Transverse colon (tissue), 4 donors: ENCODE results near the gene ERP29. TPM values are rescaled to one million over a fixed set of nuclear protein-coding genes. Genes with fewer than 3 reads are reported as not detected.

ENCODE experiments used
- DNase-seq: peaks from one replicate; pipeline ENCODE4 v3.0.0-alpha.2; 2019
- H3K27ac ChIP-seq, 4 donors: fragments of 200-600 bp; sonication (generic); 2 replicates each; pipeline ENCODE4 v1.5.1; 2016 to 2018; ENCODE audit warnings: inconsistent platforms in 4 of 4
- H3K27me3 ChIP-seq: fragments of 200-600 bp; sonication (generic); 2 replicates; pipeline ENCODE4 v1.5.1; 2017; ENCODE audit warnings: inconsistent platforms
- H3K36me3 ChIP-seq, 4 donors: fragments of 200-600 bp; sonication (generic); 2 replicates each; pipeline ENCODE4 v1.5.1; 2017 to 2019; ENCODE audit warnings: inconsistent platforms in 4 of 4
- H3K4me1 ChIP-seq, 4 donors: fragments of 200-600 bp; sonication (generic); 2 replicates each; pipeline ENCODE4 v1.5.1; 2017 to 2020; ENCODE audit warnings: inconsistent platforms in 4 of 4
- H3K4me3 ChIP-seq, 4 donors: fragments of 200-600 bp; sonication (generic); 1 replicate in 1 of 4; 2 replicates in 3 of 4; pipeline versions ENCODE4 v1.5.1 to v1.6.1; 2017 to 2019; ENCODE audit warnings: inconsistent platforms in 4 of 4
- H3K9me3 ChIP-seq, 2 donors: fragments of 200-600 bp; sonication (generic); 2 replicates each; pipeline ENCODE4 v1.5.1; 2017 to 2019; ENCODE audit warnings: inconsistent platforms in 2 of 2
- EP300 ChIP-seq: sonication (generic); formaldehyde crosslinking; IDR thresholded peaks from one replicate; pipeline ENCODE4 v1.6.1; 2017; ENCODE audit warnings: antibody characterized with exemption, low read depth
- POLR2A ChIP-seq: fragments of 450-650 bp; IDR thresholded peaks from one replicate; pipeline ENCODE4 v1.6.1; 2016; ENCODE audit warnings: antibody characterized with exemption, mild to moderate bottlenecking, moderate library complexity
- POLR2AphosphoS5 ChIP-seq, 3 donors: sonication (generic); formaldehyde crosslinking; IDR thresholded peaks; one replicate each; pipeline ENCODE4 v1.6.1; 2016; ENCODE audit warnings: antibody characterized with exemption in 3 of 3
- WGBS, 2 donors: methylation state at CpG; one replicate each; pipeline ENCODE4 v1.1.5; 2018; ENCODE audit warnings: low coverage in 1 of 2; 5-methylcytosine and 5-hydroxymethylcytosine counted together
- in situ Hi-C, 4 donors: fragments of 200-750 bp; cut with MboI; loops; one replicate each; pipeline versions ENCODE4 v1.15.0 to v1.15.1; 2017; ENCODE audit warnings: low sequenced_read_pairs in 3 of 4, low pct_ligation_motif_present in 1 of 4, low pct_unique_long_range_greater_than_20kb in 1 of 4
- intact Hi-C: fragments of 100-400 bp; cut with DNase I; formaldehyde crosslinking; loops from one replicate; pipeline ENCODE4 v1.15.1; 2023; ENCODE audit warnings: low total_unique reads
- total RNA-seq, 4 donors: library from RNA; depleted of rRNA; stranded (reverse); fragments of >200 nt; gene quantifications; one replicate each; pipeline ENCODE4 v1.1.0, GENCODE V29; 2016
- TF ChIP-seq, protein P1 (sequence below), 5 experiments: fragments of 200-600 bp in 3 of 5; fragments of 450-650 bp in 2 of 5; sonication (generic) in 3 of 5; IDR thresholded peaks; 1 replicate in 2 of 5; 2 replicates in 3 of 5; pipeline ENCODE4 v1.5.1; 2016 to 2017; ENCODE audit warnings: antibody characterized with exemption in 5 of 5, inconsistent platforms in 3 of 5, mild to moderate bottlenecking in 2 of 5, moderate library complexity in 1 of 5

ERP29 gene
- total RNA-seq, 4 donors from 2014 or later: 16.5 to 69.8 (median 37.5) TPM

DNA sequence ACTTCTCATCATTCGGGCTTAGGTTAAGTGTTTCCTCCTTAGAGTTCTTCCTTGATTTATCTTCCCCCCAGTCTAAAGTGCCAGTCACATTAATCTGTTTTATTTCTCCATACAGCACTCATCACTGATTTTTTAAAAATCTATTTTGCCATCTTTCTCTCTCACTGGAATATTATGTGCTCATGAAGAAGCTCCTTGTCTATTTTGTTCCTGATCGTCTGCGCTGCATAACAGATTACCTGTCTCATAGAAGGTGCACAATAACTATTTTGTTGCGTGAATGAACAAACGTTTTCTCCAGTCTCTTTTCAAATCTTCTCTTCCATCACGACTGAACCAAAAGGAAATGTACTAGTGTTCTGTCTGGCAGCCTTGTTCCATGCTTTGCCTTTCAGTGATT is 2.7 kb downstream of the ERP29 start:
- Histone ChIP-seq H3K36me3 (peaks cover 0 to 5% (median 1%) of the 10 kb centered on the region in 4 donors), H3K9me3 (no peaks in the 10 kb centered on the region), H3K4me1 (peaks cover 16 to 40% (median 23%) of the 10 kb centered on the region in 4 donors), H3K4me3 (no peak overlapping the region), H3K27ac (no peak overlapping the region), H3K27me3 (no peaks in the 10 kb centered on the region)
- no peak for DNase-seq
- intact Hi-C loops: no loop called here
- 88 to 97% methylated on average over 4 to 6 of the region's 6 CpGs for WGBS, 2 donors
- TF ChIP-seq EP300: no peak
- no peak for TF ChIP-seq POLR2A
- TF ChIP-seq, protein P1, sequence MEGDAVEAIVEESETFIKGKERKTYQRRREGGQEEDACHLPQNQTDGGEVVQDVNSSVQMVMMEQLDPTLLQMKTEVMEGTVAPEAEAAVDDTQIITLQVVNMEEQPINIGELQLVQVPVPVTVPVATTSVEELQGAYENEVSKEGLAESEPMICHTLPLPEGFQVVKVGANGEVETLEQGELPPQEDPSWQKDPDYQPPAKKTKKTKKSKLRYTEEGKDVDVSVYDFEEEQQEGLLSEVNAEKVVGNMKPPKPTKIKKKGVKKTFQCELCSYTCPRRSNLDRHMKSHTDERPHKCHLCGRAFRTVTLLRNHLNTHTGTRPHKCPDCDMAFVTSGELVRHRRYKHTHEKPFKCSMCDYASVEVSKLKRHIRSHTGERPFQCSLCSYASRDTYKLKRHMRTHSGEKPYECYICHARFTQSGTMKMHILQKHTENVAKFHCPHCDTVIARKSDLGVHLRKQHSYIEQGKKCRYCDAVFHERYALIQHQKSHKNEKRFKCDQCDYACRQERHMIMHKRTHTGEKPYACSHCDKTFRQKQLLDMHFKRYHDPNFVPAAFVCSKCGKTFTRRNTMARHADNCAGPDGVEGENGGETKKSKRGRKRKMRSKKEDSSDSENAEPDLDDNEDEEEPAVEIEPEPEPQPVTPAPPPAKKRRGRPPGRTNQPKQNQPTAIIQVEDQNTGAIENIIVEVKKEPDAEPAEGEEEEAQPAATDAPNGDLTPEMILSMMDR (IDR thresholded peaks at IDR 0.05): no peak
- no peak for TF ChIP-seq POLR2AphosphoS5 (IDR thresholded peaks at IDR 0.05)
- in situ Hi-C loops: loop anchor here in 2 of 4 donors (10.0 kb wide), 1 partner anchor 71 kb away; no protein-coding TSS in a partner anchor

DNA sequence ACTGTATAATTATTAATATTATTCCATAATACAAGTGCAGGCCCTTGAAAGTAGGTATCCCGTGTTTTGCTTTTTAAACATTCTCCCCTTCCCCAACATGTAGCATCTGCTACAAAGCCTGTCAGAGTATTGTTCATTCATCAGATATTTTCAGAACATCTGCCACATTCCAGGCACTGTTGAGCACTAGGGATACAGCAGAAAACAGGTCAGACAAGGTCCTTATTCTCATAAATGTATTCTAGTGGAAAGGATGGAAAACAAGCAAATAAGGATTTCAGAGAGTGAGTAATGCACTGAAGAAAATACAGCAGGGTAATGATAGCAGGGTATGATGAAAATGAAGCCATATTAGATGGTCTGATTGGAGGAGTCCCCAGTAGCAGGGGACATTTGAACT is 3.8 kb downstream of the ERP29 start:
- DNase-seq: no peak
- peaks cover 7 to 29% (median 14%) of the 10 kb centered on the region in 4 donors for H3K4me1 ChIP-seq
- no peak overlapping the region for H3K27ac ChIP-seq
- H3K36me3 ChIP-seq: peaks cover 0 to 6% (median 3%) of the 10 kb centered on the region in 4 donors
- no peaks in the 10 kb centered on the region for H3K27me3 ChIP-seq
- no peaks in the 10 kb centered on the region for H3K9me3 ChIP-seq
- intact Hi-C loops: no loop called here
- TF ChIP-seq EP300 (no peak), POLR2AphosphoS5 (IDR thresholded peaks at IDR 0.05) (no peak), POLR2A (no peak)
- TF ChIP-seq, protein P1 (IDR thresholded peaks at IDR 0.05): no peak
- in situ Hi-C loops: loop anchor here in 2 of 4 donors (10.0 kb wide), 1 partner anchor 72 kb away; no protein-coding TSS in a partner anchor
- no peak overlapping the region for H3K4me3 ChIP-seq
- 75 to 81% methylated on average over 1 of the region's 1 CpG for WGBS, 2 donors

DNA sequence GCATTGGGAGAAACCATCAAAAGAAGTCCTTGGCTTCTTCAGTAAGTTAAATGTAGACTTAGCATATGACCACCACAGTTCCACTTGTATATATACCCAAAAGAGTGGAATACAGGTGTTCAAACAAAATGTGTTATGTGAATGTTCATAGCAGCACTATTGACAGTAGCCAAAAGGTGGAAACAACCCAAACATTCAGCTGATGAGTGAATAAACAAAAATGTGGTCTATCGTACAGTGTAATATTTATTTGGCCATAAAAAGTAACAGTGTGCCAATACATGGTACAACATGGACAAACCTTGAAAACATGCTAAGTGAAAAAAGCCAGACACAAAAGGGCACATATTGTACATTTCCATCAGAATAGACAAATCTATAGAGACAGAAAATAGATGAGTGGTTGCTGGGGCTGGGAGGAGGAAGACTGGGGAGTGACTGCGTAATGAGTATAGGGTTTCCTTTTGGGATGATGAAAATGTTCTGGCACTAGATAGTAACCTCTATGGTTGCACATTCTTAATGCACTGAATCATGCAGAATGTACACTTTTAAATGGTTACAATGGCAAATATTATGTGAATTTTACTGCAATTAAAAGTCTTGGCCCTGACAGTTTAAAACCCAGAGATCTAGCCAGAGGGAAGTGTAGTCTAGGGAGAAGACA is 5.5 kb downstream of the ERP29 start:
- Histone ChIP-seq H3K4me1 (peaks cover 6 to 25% (median 8%) of the 10 kb centered on the region in 4 donors), H3K27ac (no peak overlapping the region), H3K36me3 (peaks cover 0 to 16% (median 7%) of the 10 kb centered on the region in 4 donors), H3K9me3 (no peaks in the 10 kb centered on the region), H3K4me3 (no peak overlapping the region), H3K27me3 (no peaks in the 10 kb centered on the region)
- TF ChIP-seq POLR2A (no peak), EP300 (no peak)
- intact Hi-C loops (no loop called here), in situ Hi-C loops (loop anchor here in 2 of 4 donors (10.0 kb wide), 1 partner anchor 74 kb away; no protein-coding TSS in a partner anchor)
- WGBS, 2 donors: 63 to 74% methylated on average over 2 of the region's 2 CpGs
- DNase-seq: no peak

DNA sequence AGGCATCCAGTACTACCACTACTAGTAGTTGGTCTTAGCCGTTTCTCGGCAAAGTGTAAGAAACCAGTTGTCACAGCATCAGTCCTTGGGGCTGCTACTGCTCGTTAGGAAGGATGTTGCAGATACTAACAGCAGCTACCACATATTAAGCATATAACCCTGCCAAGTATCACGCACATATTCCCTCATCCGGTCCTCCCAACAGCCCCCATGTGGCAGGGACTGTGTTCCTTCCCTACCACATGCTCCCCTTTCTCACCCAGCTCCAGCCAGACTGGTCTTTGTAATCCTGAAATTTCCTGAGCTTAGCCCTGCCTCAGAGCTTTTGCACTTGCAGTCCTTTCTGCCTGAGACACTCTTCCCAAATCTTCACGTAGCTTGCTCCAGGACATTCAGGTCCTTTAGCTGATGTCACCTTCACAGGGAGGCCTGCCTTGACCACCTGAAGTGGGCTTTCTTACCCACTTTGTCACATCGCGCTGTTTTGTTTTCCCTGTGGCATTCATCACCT is 7.8 kb downstream of the ERP29 start:
- WGBS, 2 donors: 80 to 92% methylated on average over 1 to 8 of the region's 8 CpGs
- Histone ChIP-seq H3K9me3 (no peaks in the 10 kb centered on the region), H3K36me3 (peaks cover 0 to 16% (median 9%) of the 10 kb centered on the region in 4 donors), H3K27me3 (no peaks in the 10 kb centered on the region), H3K4me1 (peaks cover 0 to 10% (median 0%) of the 10 kb centered on the region in 4 donors), H3K27ac (no peak overlapping the region), H3K4me3 (no peak overlapping the region)
- no peak for TF ChIP-seq POLR2A
- no peak for TF ChIP-seq POLR2AphosphoS5 (IDR thresholded peaks at IDR 0.05)
- DNase-seq: no peak
- in situ Hi-C loops (no loop called here), intact Hi-C loops (no loop called here)

DNA sequence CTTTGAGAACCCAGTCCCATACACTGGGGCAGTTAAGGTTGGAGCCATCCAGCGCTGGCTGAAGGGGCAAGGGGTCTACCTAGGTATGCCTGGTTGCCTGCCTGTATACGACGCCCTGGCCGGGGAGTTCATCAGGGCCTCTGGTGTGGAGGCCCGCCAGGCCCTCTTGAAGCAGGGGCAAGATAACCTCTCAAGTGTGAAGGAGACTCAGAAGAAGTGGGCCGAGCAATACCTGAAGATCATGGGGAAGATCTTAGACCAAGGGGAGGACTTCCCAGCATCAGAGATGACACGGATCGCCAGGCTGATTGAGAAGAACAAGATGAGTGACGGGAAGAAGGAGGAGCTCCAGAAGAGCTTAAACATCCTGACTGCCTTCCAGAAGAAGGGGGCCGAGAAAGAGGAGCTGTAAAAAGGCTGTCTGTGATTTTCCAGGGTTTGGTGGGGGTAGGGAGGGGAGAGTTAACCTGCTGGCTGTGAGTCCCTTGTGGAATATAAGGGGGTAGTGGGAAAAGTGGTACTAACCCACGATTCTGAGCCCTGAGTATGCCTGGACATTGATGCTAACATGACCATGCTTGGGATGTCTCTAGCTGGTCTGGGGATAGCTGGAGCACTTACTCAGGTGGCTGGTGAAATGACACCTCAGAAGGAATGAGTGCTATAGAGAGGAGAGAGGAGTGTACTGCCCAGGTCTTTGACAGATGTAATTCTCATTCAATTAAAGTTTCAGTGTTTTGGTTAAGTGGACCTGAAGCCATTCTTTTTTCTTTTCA is 9.2 kb downstream of the ERP29 start:
- intact Hi-C loops: no loop called here
- 82 to 100% methylated on average over 2 to 11 of the region's 11 CpGs for WGBS, 2 donors
- H3K36me3 ChIP-seq: peaks cover 0 to 14% (median 8%) of the 10 kb centered on the region in 4 donors

More for the DNA sequence above, 9.2 kb downstream of the ERP29 start:
- H3K4me1 ChIP-seq: peaks cover 0 to 10% (median 0%) of the 10 kb centered on the region in 4 donors
- H3K9me3 ChIP-seq: no peaks in the 10 kb centered on the region
- no peaks in the 10 kb centered on the region for H3K27me3 ChIP-seq
- in situ Hi-C loops: no loop called here
- H3K4me3 ChIP-seq: no peak overlapping the region
- H3K27ac ChIP-seq: no peak overlapping the region
- no peak for DNase-seq
- TF ChIP-seq POLR2A (no peak), POLR2AphosphoS5 (IDR thresholded peaks at IDR 0.05) (no peak), EP300 (no peak)
- TF ChIP-seq, protein P1 (IDR thresholded peaks at IDR 0.05): no peak
